ENCODE measurements around the gene NXNL2. TPM values are rescaled to one million over a fixed set of nuclear protein-coding genes. Genes with fewer than 3 reads are reported as not detected.
A peak's percentile ranks its signal among the peaks of the same experiment; 100 is the strongest.

The NXNL2 gene
- total RNA-seq, 1 experiment from 2014 or later, result 0.92 TPM

DNA sequence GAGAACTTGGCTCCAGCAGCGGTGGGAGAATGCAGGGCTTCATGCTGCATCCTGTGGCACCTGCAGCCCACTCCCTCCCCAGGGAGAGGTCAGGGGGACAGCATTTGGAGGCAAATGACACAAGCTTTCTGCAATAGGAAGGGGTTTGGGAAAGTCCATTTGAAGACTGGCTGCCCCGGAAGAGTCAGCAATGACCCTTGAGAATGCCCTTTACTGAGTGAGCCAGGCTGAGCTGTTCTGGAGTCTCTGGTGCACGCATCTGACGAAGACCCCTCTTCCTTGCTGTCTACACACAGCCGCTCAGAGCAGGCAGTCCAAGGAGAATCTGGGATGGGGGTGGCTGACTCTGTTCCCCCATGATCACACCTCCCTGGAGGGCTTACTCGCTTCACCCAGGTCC, 5.5 kb upstream of the NXNL2 start:
- no peak for DNase-seq (ENCODE audit: low spot score)
- in situ Hi-C loops (cut with HindIII; ENCODE audit: low sequenced_read_pairs), result no loop called here

DNA sequence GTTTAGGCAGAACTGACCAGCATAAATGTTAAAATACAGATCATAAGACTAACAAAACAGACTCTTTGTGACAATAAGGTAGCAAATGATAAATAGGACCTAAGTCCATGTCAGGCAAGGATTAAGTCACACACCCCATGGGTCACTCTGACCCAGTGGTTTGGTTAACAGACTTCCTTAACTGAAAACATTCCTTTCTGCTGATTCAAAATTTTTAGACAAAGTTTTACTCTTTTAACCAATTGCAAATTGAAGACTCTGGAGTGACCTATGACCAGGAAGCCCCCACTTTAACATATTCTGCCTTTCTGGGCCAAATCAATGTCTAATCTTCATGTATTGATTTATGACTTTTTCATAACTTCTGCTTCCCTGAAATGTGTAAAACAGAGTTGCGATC, 4.9 kb upstream of the NXNL2 start:
- in situ Hi-C loops (cut with HindIII; ENCODE audit: low sequenced_read_pairs), result no loop called here
- DNase-seq (ENCODE audit: low spot score), result no peak

DNA sequence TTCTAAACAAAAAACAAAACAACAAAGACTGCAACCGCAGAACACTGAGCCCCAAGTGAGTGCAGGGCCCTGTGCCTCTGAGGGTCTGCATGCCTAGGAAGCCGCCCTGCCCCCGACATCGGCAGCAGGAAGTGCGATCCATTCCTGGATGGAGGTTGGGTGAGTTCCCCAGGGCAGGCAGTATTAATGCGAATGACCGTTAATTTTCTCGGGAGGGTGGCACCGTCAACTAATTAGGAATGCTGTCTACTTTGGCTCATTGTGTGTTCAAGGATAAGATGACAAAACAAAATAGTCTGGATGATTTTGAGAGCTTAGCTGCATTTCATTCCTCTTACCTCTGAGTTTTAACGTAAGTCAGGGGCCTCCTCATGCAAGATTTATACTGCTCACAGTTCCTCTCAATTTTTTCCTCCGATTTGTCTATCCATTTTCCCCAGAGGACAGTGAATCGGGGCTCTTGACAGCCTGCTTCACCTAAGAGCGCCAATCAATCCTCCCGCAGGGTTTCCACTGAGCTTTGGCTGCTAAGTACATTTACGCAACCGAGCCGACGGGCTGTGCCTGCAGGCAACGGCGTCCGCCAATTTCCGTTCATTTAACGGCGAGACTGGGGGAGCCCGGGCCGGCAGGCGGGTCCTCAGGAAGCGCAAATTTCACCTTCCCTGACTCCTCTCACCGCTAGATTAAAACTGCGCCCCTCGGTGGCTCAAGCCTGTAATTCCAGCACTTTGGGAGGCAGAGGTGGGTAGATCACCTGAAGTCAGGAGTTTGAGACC, 2.9 kb upstream of the NXNL2 start:
- peak; percentile 25 for DNase-seq (ENCODE audit: low spot score)
- in situ Hi-C loops (cut with HindIII; ENCODE audit: low sequenced_read_pairs), result no loop called here

DNA sequence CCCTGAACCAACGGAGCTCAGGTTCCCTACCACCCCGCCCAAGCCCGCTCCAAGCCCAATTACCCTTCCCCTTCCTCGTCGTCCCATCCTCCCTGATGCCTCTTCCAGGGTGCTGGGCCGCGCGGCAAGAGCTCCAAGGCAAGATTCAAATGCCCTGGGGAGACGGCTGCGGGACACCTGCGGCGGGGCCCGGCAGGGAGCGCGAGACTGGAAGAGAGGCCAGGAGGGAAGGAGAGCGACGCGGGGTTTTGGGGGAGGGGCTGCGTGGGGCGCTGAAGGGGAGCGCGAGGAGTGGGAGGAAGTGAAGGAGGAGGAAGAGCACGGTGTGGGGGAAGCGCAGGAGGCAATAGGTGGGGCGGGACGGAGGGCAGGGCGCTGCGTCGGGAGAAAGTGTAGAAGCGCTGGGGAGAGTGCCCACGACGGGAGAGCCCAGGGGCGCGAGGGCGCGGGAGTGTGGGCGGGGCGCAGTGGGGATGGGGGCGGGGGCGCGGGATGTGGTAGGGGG, 975 bp upstream of the NXNL2 start:
- in situ Hi-C loops (cut with HindIII; ENCODE audit: low sequenced_read_pairs), result no loop called here
- DNase-seq (ENCODE audit: low spot score), result no peak

DNA sequence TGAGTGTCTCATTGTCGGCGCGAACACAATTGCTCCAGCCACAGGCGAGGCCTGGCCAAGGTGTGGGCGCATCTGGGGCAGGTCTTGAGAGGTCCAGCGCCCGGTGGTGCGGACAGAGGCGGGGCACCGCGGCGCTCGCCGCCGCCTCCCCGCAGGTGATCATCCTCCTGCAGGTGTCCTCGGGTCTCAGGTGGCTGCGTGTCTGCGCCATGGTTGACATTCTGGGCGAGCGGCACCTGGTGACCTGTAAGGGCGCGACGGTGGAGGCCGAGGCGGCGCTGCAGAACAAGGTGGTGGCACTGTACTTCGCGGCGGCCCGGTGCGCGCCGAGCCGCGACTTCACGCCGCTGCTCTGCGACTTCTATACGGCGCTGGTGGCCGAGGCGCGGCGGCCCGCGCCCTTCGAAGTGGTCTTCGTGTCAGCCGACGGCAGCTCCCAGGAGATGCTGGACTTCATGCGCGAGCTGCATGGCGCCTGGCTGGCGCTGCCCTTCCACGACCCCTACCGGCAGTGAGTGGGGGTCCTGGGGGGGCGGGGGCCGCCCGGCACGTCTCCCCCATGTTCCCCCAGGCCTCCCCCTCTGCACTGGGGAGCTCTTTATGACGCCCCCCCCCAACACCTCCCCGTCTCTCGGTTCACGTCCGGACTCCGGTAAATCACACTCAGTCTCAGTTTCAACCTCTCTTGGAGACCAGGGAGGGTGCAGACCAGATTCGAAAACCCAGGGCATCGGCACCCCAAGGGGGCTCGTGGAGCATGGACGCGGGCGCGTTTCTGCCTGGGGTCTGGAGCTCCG, 446 bp downstream of the NXNL2 start:
- no peak for DNase-seq (ENCODE audit: low spot score)
- in situ Hi-C loops (cut with HindIII; ENCODE audit: low sequenced_read_pairs), result no loop called here

DNA sequence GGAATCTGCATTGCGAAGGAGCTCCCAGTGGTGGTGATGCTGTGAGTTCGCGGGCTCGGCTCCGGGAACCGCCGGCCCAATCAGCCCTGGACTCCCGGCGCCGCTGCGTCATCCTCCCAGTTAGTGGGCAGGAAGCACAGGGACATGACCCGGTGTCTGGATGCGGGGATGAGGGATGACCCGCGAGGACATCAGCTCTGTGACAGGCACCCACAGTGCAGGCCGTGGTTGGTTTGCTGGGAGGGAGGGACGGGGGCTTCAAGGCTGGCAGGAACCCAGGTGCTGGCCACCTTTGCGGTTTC, 996 bp downstream of the NXNL2 start:
- no peak for DNase-seq (ENCODE audit: low spot score)

DNA sequence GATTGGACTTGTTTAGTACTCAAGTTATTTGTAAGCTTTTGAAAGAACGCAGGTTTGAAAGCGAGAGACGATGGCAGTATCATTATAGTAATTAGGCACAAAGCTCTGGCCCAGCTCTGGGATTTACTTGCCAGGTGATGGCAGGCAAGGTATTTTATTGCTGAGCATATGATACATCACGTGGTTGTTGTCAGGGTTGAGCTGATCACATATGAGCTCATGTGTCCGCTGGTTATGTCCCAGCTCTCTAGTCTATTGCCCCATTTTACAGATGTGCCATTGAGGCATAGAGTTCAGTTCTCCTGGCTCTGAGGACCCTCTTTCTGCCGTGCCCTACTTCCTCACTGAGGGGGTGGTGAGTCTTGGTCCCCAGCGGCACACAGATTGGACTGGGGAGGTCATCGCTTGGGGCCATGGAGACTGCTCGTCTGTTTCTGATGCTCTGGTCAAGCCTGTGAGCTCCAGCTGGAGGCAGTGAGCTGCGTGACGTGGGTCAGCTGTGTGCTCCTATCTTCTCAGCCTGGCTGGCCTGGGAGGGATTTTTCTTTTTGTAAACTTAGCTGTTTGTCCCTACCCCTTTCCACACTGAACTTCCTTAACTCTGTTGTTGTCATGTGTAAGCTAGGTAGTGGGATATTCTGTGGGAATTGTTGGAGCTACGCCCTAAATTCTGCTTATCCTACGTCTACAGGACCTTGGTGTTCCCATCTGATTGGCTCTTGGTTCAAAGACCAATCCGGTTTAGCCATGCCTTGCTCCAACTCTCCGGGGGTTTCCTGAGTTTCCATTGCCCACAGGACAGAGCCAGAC, 2.2 kb downstream of the NXNL2 start:
- in situ Hi-C loops (cut with HindIII; ENCODE audit: low sequenced_read_pairs), result no loop called here
- no peak for DNase-seq (ENCODE audit: low spot score)

More for the DNA sequence above, 996 bp downstream of the NXNL2 start:
- in situ Hi-C loops (cut with HindIII; ENCODE audit: low sequenced_read_pairs), result no loop called here

DNA sequence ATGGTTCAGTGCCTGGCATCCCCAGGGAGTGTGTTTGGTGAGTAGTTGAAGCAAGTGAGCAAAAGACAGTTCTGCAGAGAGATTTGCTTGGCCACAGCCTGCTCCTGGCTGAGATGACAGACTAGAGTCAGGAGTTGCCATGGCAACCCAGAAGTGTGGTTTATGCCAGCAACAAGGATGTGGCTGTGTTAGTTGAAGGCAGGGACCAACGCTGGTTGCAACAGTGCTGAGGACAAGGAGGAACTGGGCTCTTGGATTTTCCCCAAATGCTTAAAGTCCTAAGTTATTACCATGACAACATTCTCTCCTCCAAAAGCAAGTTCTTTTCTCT, 2.7 kb downstream of the NXNL2 start:
- in situ Hi-C loops (cut with HindIII; ENCODE audit: low sequenced_read_pairs), result no loop called here
- peak; percentile 62 for DNase-seq (ENCODE audit: low spot score)

DNA sequence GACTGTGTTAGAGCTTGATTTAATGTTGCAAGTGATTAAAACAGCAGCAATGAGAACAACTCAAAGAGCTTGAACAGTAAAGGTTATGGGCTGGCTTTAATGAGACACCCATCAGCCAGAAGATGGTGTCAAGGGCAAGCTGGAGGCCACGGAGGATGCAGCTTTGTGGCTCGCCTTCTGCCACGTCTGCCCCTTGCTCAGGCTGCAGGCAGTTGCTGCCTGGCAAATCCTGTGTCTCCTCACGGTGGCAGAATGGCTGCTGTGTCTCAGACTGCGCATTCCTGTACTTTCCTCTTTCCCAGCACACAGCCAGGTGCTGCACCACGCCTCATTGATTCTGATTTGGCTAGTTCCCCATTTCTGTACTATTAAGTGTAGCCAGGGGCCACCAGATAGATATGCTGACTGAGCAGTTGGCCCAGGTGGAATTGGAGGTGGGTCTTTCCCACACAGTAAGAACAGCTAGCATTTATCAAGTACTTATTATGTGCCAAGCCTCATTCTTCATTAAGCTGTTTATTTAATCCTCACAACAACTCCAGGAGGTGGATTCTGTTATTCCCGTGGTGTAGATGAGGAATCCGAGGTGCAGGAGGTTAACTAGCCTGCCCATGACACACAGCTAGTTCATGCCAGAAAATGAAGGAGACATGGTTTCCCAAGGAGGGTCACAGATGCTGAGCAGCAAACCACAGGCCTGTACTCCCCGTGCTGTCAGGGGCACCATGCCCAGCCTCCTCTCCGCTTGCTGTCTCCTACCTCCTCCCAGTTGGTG, 3.5 kb downstream of the NXNL2 start:
- in situ Hi-C loops (cut with HindIII; ENCODE audit: low sequenced_read_pairs), result no loop called here
- no peak for DNase-seq (ENCODE audit: low spot score)

DNA sequence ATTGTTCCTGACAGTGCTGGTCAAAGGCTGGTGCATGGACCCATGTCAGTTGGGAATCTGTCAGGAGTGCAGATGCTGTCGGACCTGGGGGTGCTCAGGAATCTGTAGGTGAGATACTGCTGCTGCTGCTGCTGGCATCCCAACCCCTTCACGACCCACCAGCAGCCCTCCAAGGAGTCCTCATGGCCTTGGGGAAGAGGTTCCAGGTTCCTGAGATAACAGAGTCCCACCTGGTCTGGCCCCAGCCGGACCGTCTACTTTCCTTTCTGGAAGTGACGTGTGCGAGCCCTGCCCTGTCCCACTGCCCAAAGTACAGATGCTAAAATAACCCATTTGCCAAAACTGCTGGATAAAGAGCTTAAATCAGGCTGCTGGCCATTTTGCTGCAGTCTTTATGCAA, 4.3 kb downstream of the NXNL2 start:
- DNase-seq (ENCODE audit: low spot score), result no peak
- in situ Hi-C loops (cut with HindIII; ENCODE audit: low sequenced_read_pairs), result no loop called here

DNA sequence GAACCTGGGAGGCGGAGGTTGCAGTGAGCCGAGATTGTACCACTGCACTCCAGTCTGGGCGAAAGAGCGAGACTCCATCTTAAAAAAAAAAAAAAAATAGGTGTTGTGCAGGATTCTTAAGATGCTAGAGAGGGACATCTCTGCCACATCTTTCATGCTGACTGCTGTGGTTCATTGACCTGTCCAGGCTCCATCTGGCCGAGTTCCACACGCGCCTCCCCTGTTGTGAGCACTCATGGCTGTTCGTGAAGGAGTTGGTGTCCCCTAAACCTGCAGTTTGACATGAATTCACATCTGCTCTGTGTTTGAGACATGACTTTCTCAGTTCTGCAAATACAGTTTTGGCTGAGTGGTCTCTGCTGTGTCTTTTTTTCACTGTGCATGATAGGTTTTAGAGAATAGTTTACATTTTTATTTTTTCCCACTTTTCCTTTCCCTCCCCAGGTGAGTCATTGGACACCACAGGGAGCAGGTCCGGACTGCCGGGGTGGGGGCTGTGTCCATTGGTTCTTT, 5.3 kb downstream of the NXNL2 start:
- in situ Hi-C loops (cut with HindIII; ENCODE audit: low sequenced_read_pairs), result no loop called here
- no peak for DNase-seq (ENCODE audit: low spot score)

DNA sequence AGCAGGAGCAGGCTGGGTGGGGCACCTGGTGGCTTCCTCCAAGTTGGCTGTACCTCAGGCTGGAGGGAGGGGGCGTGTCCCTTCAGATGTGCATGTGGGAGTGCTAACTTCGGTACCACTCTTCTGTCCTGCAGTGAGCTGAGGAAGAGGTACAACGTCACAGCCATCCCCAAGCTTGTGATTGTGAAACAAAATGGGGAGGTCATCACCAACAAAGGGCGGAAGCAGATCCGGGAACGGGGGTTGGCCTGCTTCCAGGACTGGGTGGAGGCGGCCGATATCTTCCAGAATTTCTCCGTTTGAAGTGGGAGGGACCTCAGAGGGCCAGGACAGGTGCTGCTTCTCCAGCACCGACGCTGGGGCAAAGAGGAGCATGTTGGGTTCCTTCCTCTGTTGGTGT, 9.3 kb downstream of the NXNL2 start:
- DNase-seq (ENCODE audit: low spot score), result no peak
- in situ Hi-C loops (cut with HindIII; ENCODE audit: low sequenced_read_pairs), result no loop called here

DNA sequence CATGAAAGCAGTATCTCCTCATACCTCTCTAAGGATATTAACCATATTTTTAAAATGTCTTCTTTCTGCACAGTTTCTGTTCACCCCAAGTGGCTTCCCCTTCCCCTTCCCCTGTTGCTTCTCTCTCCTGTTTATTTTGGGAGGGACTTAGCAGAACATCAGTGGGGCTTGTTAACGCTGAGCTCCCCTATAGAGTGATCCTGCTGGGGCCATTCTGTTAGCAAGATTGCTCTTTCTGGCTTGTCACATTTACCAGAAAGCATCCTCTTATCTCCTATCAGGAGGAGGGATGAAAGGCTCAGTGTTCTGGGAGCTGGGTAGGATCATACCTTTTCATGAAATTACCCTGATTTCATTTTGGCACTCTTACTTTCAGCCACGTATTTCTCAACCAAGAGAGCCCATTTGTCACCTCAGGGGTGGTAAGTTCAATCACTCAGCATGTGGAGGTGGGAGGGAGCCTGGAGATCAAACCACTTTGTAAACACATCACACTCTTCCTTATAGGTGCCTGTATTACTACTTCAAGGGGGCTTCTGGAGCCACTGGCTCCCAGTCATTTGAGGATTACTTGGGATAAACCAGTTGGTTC, 16.7 kb downstream of the NXNL2 start:
- in situ Hi-C loops (cut with HindIII; ENCODE audit: low sequenced_read_pairs), result no loop called here
- no peak for DNase-seq (ENCODE audit: low spot score)

DNA sequence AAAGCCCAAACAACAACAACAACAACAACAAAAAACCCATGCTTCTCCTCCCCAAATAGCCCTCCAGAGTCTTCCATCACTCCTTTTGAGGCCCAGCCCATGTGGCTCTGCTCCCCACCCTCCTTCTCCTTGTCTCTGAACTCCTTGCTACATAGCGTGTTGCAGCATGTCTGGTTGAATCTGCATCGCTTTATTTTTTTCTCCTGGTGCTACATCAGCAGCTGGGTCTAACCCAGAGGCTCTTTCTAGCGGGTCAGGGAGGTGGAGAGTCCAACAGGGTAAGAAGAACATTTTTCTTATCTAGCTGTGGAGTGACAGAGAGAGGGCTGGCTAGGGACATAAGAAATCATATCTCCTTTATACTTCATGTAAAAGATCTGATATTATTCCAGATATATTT, 18.4 kb downstream of the NXNL2 start:
- in situ Hi-C loops (cut with HindIII; ENCODE audit: low sequenced_read_pairs), result no loop called here
- no peak for DNase-seq (ENCODE audit: low spot score)

DNA sequence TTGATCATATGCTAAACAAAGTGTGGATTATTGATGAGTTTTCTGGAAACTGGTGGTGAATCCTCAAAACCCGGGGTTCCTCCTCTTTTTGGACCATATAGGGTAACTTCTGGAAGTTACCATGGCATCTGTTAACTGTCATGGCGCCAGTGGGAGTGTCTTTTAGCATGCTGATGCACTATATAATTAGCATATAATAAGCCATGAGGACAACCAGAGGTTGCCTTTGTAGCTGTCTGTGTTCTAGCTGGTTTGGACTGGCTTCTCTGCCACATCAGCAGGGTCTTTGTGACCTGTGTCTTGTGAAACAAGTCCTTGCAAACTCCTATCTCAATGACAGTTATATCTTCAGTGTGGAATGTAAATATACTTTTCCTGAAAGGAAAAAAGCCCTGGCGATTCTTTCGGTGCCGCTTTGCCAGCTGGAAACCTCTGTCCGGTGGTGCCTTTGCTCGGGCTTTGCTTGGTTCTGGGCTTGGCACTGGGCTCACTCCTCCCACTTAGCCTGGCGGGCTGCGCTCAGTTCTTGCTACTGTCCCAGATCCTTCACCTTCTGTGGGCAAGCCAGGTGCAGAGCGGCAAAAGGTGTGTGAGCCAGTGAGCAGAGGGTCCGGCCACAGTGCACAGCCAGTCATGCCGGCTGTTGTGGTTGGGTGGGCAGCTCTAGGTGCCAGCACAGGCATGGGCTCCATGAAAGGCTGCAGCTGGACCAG, 20.4 kb downstream of the NXNL2 start:
- no peak for DNase-seq (ENCODE audit: low spot score)
- in situ Hi-C loops (cut with HindIII; ENCODE audit: low sequenced_read_pairs), result no loop called here

DNA sequence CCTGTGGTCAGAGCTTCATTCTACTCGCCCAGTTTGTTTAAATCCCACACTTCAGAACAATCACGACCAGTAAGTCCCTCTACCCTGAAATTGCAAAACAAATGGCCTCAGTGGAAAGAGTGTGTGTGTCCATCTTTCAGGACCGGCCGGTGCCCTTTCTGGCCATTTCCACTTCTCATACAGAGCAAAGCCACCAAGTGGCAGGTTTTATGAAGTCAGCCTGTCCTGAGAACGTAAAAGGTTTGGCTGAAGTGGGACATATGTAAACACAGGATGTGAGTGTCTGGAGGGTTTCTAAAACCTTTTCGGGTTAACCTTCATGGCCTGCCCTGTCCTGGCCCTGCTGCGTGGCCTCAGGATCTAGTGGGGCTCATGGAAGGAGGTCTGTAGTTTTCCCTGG, 24.7 kb downstream of the NXNL2 start:
- in situ Hi-C loops (cut with HindIII; ENCODE audit: low sequenced_read_pairs), result no loop called here
- no peak for DNase-seq (ENCODE audit: low spot score)

DNA sequence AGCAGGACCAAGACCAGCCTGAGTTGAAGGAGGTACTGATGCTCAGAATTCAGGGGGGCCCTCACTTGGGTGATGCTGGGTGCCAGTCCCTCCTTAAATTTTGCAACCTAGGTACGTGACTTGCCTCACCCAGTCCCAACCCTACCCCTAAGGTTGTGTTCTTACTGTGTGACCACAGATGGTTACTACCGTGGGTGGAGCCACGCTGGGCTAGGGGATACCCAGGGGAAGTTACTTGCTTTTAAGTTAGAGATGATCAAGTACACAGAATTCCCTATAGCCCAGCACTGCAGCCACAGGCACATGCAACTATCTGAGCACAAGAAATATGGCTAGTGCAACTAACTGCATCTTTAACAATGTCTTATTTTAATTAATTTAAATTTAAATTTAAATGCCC, 32.9 kb downstream of the NXNL2 start:
- no peak for DNase-seq (ENCODE audit: low spot score)
- in situ Hi-C loops (cut with HindIII; ENCODE audit: low sequenced_read_pairs), result no loop called here

DNA sequence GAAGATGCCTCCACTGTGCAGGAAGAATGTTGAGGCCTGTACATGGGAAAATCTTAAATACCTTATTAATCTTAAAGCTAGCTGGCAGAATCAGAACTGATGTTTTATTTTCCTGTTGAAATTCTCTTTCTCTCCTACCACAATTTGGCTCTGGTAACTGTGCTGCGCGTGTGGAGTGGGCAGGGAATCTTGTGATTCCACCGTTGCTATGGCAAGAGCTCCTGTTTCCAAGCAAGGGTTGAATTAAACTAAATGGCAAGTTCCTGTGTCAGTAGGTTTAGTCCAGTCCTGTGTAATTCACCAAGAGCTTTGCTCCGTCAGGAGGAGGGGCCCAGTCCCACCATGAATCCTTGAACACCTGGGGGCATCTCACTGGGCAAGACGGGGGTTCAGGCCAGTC, 36.4 kb downstream of the NXNL2 start:
- in situ Hi-C loops (cut with HindIII; ENCODE audit: low sequenced_read_pairs), result no loop called here

More for the DNA sequence above, 36.4 kb downstream of the NXNL2 start:
- DNase-seq (ENCODE audit: low spot score), result no peak
